HG03280 (cell line): ENCODE measurements around the gene PPP2R2C.

ENCODE experiments used
- ATAC-seq: cut with Tn5 transposase; IDR thresholded peaks from one replicate; pipeline ENCODE4 v1.9.1; 2021; ENCODE audit warnings: mild to moderate bottlenecking, moderate library complexity; ENCODE audit not compliant: unreplicated experiment

The PPP2R2C gene

GRCh38 chr4:6494431-6495295, 22.2 kb upstream of the PPP2R2C start:
- ATAC-seq: no peak

GRCh38 chr4:6493658-6494304, 21.4 kb upstream of the PPP2R2C start:
- ATAC-seq: no peak

- ATAC-seq: no peak
Observed at GRCh38 chr4:6492861-6493657, 20.6 kb upstream of the PPP2R2C start.

- ATAC-seq: no peak
Observed at GRCh38 chr4:6492027-6492590, 19.7 kb upstream of the PPP2R2C start.

- no peak for ATAC-seq
Observed at GRCh38 chr4:6491235-6491634, 18.8 kb upstream of the PPP2R2C start.

DNA sequence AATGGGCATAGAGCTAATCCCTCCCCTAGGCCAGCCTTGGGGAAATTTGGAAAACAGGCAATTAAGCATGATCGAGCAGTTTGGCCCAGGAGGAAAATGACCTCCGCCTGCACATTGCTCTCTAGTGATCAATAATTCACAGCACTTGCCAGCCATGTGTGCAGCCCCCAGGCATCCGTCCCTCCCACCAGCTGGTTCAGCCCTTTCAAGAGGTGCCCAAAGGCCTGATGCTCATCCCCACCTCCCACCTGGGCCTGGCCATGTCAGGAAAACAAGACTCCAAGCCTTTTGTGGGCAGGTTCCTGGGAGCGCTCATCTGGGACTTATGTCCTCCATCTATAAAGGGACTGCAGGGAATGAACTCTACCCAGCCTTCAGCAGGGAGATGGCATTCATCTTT, 17.5 kb upstream of the PPP2R2C start:
- ATAC-seq: no peak

DNA sequence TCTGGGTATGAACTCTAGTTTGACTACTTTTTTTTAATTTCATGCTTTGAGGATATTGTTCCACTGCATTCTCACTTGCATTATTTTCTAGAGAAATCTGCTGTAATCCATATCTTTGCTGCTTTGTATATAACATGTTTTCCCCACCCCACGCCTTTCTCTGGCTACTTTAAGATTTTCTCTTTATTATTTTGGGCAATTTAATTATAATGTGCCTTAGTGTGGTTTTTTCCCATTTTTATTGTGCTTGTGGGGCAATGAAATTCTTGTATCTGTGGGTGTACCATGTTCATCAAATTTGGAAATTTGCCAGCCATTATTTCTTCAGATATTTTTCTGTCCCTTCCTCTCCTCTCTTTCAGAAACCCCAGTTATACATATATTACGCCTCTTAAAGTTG, 15.1 kb upstream of the PPP2R2C start:
- ATAC-seq: no peak

DNA sequence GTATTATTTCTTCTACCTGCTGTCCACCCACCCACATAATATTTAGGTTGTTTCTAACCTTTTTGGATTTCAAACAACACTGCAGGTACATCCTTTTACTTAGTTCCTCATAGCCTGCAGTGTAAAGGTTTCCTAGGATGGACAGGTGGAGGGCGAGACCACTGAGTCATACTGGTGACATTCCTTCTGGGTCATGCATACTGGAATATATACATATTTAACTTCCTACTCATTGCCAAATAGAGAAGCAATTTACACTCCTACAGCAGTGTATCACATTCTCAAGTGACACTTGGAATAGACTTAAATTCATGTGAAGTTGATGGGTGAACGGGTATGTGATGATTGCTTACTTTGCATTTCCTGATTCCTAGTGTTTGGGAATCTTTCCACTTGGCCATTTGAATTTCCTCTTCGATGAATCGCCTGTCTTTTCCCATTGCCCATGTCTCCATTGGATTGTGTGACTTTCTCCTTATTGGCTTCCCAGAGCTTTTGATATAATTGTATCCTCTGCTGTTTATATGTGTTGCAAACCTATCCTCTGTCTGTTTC, 8.2 kb upstream of the PPP2R2C start:
- ATAC-seq: no peak

DNA sequence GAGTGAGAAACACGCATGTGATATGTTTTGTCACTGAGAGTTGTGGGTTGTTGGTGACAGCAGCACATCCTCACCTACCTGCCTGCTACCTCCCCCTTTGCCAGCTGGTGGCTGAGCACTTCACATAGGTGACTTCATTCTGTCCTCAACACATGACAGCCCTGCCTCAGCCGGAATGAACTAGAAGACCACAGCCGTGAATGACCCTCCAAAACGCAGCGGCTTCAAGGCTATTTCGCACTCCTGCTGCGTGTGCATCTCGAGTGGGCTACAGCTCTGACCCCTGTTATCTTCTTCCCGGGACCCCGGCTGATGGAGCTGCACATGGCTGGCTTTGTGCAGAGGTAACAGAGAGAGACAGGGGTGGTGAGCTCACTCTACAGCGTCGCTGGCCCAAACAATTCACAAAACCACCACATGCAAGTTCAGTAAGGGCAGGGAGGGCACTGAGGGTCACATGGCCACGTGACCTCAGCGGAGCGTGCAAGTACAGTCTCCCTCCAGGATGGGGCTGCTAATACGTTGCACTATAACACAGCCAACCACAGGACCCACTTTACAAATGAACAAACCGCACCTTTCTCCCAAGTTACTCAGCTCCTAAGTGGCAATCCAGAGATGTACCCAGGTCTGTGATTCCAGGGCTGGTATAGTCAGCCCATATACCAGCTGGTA, 6.3 kb upstream of the PPP2R2C start:
- ATAC-seq: no peak

DNA sequence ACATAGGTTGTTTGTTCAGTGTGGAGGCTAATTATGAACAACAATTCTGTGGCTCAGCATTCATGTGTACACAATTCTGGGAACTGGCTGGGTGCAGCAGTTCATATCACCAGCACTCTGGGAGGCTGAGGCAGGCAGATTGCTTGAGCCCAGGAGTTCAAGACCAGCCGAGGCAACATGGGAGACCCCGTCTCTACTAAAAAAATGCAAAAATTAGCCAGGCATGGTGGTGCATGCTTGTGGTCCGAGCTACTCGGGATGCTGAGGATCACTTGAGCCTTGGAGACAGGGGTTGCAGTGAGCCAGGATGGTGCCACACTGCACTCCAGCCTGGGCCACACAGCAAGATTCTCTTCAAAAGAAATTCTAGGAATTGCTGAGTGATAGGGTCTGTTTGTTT, 4.5 kb upstream of the PPP2R2C start:
- no peak for ATAC-seq

DNA sequence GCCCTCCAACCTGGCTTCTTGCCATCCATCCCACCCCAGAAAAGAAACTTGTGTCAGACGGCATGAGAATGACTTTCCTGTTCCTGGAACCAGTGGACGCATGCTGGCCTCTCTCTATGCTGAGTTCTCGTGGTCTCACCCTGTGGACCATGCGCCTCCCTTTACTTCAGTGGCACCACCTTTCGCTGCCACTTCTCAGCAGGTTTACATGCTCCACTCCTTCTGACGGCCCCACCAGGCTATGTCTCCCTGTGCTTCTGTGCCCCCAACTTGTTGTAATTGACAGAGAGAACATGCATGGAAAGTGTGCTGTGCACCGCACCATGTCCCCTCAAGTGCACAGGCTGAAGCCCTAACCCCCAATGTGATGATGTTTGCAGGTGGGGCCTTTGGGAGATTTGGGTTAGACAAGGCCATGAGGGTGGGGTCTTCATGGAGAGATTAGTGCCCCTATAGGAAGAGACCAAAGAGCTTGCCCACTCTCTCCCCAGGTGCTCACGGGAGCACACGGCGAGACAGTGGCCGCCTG, 3.1 kb upstream of the PPP2R2C start:
- ATAC-seq: no peak

GRCh38 chr4:6474705-6475457, 2.5 kb upstream of the PPP2R2C start:
- no peak for ATAC-seq

DNA sequence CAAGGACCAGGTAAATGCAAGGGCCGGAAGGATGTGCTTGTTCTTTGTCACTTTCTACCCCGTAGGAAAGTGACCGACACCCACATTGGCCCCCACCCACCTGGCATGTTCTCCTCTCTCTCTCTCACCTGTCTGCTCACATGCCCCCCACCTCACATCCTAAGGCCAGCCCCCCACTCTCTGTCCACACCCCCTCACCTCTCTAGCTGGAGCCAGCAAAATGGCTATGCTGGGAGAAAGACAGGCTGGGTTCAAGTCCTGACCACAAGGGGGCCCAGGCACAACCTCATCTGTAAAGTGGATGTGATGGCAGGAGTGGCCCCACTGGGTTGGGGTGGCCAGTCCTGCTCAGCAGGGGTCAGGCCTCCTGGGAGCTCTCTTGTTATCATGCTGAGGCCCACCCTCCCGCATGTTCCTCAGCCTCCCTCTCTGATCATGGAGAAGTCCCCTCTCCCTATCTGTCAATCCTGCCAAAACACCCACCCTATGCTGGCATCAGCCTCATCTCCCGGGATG, 1.7 kb upstream of the PPP2R2C start:
- no peak for ATAC-seq

- no peak for ATAC-seq
Observed at GRCh38 chr4:6473264-6474052, 1.0 kb upstream of the PPP2R2C start.

DNA sequence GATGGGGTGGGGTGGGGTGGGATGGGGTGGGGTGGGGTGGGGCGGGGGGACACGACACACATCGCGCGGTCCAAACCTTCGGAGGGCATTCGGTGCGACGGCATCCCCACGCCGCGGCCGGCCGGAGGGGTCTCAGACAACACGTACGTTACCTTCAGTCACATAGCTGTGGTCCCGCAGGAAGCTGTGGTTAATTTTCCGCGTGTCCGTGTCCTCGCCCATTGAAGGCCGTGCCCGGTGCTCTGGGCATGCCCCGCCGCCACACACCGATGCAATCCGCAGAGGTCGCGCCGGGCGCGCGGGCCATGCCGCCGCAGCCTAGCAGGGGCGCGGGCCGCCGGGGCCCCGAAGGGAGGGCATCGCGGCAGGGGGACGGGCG, 417 bp downstream of the PPP2R2C start:
- ATAC-seq: no peak

GRCh38 chr4:6471307-6472007, 957 bp downstream of the PPP2R2C start:
- no peak for ATAC-seq

DNA sequence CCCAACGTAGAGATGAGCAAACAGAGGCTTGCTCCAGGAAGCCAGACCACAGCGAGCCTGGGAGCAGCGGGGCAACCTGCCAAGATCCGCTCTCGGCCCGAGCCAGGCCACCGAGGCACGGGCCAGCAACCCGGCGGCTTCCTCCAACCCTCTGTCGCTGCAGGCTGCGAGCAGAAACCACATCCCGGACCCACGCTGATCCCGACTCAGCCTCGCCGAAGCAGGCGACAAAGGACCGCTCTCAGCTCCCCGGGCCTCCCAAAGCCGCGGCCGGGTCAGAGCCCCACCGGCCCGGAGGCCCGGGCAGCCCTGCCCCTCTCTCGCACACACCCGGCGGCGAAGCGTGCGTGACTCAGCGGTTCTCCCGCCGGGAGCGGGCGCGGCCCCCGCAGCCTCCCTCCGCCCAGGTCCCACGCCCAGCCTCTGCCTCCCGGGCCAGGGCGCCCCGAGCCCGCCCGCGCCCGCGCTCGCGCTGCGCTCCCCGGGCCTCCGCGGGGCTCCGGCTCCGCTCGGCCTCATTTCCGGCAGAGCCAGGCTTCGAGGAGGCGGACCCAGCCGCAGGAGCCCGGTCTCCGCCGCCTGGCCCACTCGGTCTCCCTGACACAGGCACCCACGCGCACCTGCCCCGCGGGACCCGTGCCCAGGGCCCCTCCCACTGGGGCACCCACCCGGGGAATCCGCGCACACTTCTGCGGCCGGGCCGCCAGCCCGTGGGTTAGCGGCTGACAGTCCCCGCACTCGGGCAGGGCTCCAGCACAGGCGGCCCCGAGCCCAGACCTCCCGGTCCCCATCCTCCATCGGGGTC, 1.7 kb downstream of the PPP2R2C start:
- ATAC-seq: no peak
